ENCODE results near the gene TFCP2L1. TPM values are rescaled to one million over a fixed set of nuclear protein-coding genes. Genes with fewer than 3 reads are reported as not detected.
"Not testable (repeated sequence)": the region's sequence is repeated elsewhere in the genome, so short reads cannot be mapped to it uniquely, and the experiment has no call there.

Gene TFCP2L1
- total RNA-seq, 1 donor from 2014 or later: not detected

- DNase-seq (ENCODE audit: low read depth): not testable (repeated sequence)
These were observed 57.4 kb downstream of the TFCP2L1 start for GRCh38 chr2:121227381-121228144.

DNA sequence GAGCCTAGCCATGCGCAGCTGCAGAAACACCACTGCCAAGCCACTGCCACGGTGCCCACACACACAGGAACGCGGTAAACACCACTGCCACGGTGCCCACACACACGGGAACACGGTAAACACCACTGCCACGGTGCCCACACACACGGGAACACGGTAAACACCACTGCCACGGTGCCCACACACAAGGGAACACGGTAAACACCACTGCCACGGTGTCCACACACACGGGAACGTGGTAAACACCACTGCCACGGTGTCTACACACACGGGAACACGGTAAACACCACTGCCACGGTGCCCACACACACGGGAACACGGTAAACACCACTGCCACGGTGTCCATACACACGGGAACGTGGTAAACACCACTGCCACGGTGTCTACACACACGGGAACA lies 59.3 kb downstream of the TFCP2L1 start:
- DNase-seq (ENCODE audit: low read depth): not testable (repeated sequence)

DNA sequence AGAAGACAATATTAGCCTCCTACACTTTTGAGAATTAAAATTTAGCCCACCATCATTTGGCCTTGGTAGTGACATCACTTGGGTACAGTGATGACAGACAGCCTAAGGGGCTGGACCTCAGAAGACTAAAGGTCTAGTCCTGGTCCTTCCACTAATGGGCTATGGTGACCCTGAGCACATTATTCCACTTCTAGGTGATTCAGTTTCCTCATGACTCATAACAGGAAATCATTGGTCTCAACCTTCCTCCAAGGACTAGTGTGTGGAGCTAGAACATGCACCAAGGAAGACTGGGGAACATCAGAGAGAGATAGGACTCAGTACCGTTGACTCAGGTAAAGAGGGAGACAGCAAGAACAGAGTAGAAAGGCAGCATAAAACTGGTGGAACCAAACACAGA lies 64.0 kb downstream of the TFCP2L1 start:
- no peak for DNase-seq (ENCODE audit: low read depth)

- no peak for DNase-seq (ENCODE audit: low read depth)
These were observed 65.1 kb downstream of the TFCP2L1 start for GRCh38 chr2:121219866-121220265.

DNA sequence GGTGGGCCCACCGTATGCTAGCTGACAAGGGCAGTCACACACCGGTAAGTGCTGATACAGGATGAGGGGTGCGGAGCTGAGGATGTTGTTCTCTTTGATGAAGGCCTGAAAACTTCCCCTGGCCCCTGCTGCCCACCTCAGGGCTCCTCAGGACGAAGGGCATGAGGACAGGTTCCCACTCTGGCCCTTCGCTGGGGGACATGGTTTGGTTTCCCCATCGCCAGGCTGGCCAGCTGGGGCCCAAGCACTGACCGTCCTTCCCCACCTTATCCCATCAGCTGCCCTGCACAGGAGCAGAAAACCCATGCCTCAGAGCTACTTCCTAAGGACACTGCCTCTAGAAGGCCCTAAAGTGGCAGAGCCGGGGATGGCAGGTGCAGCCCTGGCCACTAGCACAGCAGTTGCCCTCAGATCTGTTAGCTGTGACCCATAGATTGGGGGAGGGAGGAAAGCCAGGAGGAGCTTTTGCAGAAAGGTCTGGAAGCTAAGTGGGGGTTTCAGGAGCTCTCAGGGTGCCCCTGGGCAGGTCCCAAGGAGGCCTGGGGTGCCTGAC lies 66.5 kb downstream of the TFCP2L1 start:
- DNase-seq (ENCODE audit: low read depth): peak; percentile 66

- DNase-seq (ENCODE audit: low read depth): no peak
These were observed 67.4 kb downstream of the TFCP2L1 start for GRCh38 chr2:121217627-121218026.

GRCh38 chr2:121214296-121214695 lies 70.7 kb downstream of the TFCP2L1 start:
- DNase-seq (ENCODE audit: low read depth): no peak

GRCh38 chr2:121213386-121213785 lies 71.6 kb downstream of the TFCP2L1 start:
- DNase-seq (ENCODE audit: low read depth): no peak

- no peak for DNase-seq (ENCODE audit: low read depth)
These were observed 72.2 kb downstream of the TFCP2L1 start for GRCh38 chr2:121212661-121213325.

DNA sequence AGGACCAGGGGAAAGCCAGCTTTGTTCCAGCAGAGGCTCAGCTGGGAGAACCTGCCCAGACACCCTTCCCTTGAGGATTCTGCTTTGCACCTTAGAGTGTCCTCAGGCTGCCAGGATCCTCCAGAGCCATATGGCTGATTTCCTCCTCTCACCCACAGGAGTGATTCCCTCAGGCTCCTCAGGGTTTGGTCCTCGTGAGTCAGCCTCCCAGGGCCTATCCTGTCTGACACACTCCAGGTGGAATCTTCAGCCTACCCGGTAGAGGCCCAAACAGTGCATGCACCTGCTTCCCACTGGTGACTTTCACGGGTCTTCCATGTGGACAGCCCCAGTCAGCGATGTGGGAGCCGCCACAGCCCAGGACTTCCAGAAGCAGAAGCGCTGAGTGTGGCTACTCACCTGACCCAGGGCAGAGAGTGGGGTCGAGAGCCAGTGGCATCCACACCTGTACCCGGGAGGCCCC lies 73.3 kb downstream of the TFCP2L1 start:
- DNase-seq (ENCODE audit: low read depth): no peak

- DNase-seq (ENCODE audit: low read depth): no peak
These were observed 73.8 kb downstream of the TFCP2L1 start for GRCh38 chr2:121211251-121211650.

GRCh38 chr2:121210691-121211090 lies 74.3 kb downstream of the TFCP2L1 start:
- no peak for DNase-seq (ENCODE audit: low read depth)

- no peak for DNase-seq (ENCODE audit: low read depth)
These were observed 75.9 kb downstream of the TFCP2L1 start for GRCh38 chr2:121209014-121209610.

DNA sequence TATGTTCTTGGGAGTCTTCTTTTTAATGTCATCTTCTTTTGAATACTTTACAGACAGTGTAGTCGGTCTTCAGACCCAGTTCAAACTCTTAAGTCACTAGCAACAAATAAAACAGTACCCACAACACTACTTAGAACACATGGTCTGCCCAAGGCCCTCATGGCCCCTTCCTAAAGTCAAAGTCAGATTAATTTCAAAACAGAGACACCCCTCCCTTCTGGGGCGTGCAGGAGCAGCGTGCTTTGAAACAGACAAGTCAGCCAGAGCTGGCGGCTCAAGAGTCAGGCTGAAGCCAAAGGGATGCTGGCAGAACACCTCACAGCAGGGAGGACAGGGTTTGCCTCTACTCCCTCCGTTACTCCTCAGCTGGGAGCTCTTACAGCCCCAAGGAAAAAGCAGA lies 77.5 kb downstream of the TFCP2L1 start:
- DNase-seq (ENCODE audit: low read depth): no peak

GRCh38 chr2:121205321-121205942 lies 79.6 kb downstream of the TFCP2L1 start:
- DNase-seq (ENCODE audit: low read depth): peak; percentile 86

- no peak for DNase-seq (ENCODE audit: low read depth)
These were observed 81.3 kb downstream of the TFCP2L1 start for GRCh38 chr2:121203591-121204249.

DNA sequence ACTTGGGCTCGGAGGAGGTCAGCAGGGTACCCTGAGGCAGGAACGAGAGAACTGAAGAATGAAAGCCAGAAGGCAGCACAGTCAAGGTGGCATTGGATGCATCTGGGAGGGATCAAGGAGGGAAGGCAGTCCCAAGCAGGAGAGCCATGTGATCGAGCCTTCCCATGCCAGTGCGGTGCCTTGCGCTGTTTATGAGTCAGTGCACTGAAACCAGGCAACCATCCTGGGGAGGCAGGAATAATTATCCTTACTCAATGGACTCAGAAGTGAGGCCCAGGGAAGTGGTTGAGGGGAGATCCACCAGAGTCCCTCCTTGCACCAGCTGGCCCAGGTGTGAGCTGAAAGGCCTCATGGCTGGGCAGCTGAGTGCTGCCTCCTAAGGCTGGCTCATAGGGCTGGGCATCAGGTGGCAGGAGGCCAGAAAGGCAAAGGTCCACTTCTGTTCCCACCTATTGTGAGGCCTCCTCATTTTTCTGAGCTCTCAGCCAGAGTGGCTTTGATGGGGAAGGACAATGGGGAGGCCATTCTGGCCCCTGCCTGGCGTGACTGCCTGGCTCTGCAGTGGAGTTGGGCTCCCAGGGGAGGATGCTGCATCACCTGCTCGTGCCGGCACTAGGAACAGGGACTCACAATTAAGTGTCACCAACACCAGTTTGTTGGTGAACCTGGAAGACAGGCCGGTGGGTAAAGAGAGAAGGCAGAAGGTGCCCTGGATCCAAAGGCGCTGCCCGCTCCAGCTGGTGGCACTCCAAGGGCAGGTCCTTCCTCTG lies 82.3 kb downstream of the TFCP2L1 start:
- no peak for DNase-seq (ENCODE audit: low read depth)

DNA sequence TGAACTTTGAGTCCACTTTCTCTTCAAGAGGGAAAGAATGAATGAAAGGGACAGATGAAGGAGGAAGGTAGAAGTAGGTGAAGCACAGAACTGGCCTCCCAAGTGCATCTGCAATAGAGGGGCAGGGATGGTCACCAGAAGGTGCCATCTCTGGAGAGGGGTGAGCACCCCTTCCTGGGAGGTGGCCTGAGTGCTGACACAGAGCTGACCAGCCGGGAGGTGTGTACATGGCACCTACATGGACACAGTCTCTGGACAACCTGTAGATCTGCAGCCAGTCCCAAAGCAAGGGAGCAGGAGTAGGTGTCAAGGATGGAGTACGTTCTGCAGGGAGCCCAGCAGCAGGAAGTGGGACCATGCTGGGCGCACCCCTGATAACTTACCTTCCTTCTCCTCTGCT lies 83.2 kb downstream of the TFCP2L1 start:
- DNase-seq (ENCODE audit: low read depth): no peak

DNA sequence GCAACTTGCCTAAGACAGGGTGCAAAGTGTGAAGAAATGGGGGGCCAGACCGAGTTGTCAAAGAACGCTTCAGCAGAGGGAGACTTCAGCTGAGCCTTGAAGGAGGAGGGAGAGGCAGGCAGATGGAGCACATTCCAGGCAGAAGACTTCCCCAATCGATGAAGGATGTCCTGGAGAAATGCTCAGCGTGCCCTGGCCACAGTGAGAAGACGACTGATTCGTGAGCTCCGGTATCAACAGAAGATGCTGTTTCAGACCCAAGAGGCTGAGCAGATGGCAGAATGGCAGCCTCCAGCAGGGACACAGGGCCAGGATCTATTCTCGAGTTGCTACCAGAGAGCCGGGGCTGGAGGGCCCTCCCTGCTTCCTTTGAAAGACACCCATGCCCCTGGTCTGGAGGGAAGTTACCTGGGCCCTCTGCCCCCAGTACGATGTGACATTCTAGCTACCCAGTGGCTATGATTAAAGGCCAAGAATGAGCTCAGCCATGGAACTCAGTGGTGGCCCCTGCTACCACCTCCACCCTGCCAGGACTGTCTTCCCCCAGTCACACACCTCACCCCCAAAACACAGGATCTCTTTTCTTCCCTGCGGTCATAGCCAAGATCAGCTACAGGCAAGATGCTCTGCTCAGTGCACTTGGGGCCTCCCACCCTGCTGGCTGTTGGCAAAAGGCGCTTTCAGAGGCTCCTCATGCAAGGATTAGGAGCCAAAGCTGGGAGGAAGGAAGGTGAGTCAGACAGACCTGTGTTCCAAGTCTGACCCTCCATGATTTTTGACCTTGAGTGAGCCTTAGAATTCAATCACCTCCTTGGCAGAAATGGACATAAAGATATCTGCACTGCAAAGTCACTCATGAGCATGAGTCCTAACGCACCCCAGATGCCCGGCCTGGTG lies 84.3 kb downstream of the TFCP2L1 start:
- DNase-seq (ENCODE audit: low read depth): no peak

Data from myocyte (in vitro differentiated cells).